ENCODE results near the gene DNAH6. TPM values are rescaled to one million over a fixed set of nuclear protein-coding genes. Genes with fewer than 3 reads are reported as not detected.

Gene DNAH6
- total and polyA plus RNA-seq, 2 of the 8 experiments (the other 6 are each of a cell fraction or from before 2014, with no cell fraction given): 0.06 to 0.43 TPM

GRCh38 chr2:84532291-84532690 is 16.0 kb downstream of the DNAH6 start (continued):
- TF ChIP-seq CHD7 (IDR thresholded peaks at IDR 0.05; ENCODE audit: insufficient replicate concordance, low read length) (no peak), SIN3A (conservative IDR thresholded peaks at IDR 0.05 in 1 of 2, IDR thresholded peaks at IDR 0.05 in 1 of 2; ENCODE audit: low read depth in 1 of 2, low read length in 2 of 2) (no peak), BACH1 (IDR thresholded peaks at IDR 0.05; ENCODE audit: low read length) (no peak), SP4 (IDR thresholded peaks at IDR 0.05; ENCODE audit: low read length) (no peak), GTF2F1 (IDR thresholded peaks at IDR 0.05; ENCODE audit: borderline replicate concordance, low read depth, low read length) (no peak), EGR1 (IDR thresholded peaks at IDR 0.05; ENCODE audit: borderline replicate concordance, low read depth, low read length) (no peak), POU5F1 (IDR thresholded peaks at IDR 0.05; ENCODE audit: low read depth, low read length) (no peak), FOSL1 (IDR thresholded peaks at IDR 0.05; ENCODE audit: insufficient read depth, low read depth, low read length) (no peak)
